Fibroblast of skin of abdomen (primary cell): ENCODE measurements around the gene NDUFV1.

Experiments
- DNase-seq: peaks from one replicate; pipeline ENCODE4 v3.0.0-alpha.2; 2013

The NDUFV1 gene

DNA sequence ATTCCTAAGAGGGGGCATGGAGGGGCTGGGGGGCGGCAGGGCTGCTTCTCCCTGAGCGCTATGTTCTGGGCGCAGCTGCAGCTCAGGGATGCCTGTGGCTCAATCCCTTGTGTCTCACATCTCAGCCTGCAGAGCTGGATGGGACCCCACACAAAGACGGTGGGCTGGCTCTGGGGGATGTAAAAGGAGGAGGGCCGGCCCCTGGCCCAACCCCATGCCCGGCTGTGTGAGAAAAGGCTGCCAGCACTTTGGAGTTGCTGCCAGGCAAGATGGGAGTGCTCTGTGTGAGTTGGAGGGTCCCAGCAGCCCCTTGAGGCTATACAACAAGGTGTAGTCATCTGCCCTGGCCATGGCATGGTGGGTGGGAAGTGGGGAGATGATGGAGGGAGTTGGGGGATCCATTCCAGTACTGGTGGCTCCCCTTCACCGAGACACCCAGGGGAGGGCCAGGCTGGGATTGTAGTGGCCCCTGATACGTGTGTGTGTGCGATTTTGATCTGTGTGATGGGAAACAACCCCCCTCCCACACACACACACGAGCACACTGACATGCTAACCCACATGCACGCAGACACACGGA is 34.1 kb downstream of the NDUFV1 start:
- no peak for DNase-seq

DNA sequence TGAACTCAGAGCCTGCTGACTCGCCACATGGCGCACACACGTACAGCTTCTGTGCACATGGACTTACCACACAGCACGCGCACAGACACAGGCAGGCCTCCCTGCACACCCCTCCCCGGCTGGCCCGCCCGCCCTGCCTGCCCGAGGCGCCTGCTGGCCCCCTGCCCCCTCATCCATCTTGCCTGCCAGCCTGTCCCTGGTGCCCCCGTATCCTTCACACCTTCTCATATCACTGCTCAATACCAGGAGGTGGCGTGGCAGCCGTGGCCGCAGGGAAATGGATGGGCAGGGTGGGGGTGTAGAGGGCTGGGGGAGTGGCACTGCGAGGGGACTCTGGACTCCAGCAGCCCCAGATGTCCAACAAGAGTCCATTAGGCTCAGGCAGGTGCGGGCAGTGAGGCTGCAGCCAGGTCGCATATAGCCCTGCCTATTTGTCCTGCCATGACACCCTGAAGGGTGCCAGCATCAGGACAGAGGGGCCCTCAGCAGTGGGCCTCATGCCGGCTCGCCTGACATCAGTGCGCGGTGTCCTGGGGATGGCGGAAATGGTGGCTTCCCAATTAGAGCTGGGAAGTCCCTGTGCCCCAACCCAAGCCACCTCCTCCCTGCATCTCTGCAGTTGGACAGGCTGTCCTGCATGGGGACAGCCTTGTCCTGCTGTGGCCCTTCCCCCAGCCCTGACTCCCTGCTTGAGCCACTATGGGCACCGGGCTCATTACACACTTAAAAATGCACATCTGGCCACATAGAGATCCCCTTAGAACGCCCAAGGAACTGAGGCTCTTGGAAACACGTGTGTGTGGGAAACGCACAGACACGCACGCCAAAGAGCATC is 34.8 kb downstream of the NDUFV1 start:
- DNase-seq = no peak

DNA sequence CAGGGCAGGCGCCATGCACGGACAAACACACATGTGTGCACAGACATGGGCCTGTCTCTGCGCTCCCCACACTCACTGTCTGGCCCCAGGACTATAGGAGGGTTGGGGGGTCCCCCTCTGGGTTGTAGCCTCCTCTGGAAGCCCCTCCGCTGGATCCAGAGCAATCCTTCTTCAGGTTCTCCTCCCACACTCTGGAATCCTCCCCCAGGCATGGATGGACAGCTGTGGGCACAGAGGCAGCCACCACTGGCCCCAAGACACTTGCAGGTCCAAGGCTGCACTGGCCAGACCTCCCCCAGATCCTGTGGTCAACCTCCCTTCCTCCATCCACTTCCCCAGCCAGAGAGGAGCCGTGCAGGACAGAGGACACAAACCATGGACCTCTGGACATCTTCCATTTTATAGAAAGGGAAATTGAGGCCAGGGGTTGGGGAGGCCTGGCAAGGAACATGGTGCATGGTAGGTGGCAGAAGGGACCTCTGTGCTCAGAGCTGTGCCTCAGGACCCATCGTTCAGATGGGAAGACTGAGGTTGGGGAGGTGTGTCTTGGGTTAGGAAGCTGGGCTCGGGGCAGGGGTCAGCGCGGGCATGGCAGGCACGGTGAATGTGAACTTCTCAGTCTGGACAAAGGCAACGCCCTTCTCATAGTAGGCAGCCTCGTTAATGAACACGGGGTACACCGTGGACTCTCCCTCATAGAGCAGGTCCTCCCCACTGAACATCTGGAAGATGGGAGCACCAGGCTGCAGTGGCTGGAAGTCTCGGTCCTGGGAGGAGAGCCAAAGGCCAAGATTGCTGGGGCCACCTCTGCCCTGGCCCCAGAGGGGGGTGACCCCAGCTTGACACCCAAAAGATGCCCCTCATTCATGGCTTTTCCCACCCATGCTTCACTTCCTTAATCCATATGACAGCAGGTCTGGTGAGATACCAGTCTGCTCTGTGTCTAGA is 35.7 kb downstream of the NDUFV1 start:
- no peak for DNase-seq

DNA sequence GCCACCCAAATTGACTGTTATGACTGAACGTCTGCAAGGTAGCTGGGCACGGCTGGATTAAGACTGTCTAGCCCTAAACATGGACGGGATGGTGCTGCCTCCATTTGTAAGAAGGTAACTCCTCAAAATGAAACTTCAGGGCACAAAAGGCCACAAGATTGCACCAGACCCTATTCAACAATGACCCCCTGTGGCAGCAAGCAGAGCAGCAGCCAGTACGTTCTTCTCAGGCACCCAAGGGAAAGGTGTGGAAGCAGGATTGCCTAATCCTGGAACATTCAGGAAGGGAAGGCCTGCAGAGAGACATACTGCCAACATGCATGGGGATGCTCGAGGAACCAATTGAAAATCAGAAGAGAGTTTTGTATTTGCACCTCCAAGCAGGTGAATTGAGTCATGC is 37.3 kb downstream of the NDUFV1 start:
- DNase-seq = no peak

DNA sequence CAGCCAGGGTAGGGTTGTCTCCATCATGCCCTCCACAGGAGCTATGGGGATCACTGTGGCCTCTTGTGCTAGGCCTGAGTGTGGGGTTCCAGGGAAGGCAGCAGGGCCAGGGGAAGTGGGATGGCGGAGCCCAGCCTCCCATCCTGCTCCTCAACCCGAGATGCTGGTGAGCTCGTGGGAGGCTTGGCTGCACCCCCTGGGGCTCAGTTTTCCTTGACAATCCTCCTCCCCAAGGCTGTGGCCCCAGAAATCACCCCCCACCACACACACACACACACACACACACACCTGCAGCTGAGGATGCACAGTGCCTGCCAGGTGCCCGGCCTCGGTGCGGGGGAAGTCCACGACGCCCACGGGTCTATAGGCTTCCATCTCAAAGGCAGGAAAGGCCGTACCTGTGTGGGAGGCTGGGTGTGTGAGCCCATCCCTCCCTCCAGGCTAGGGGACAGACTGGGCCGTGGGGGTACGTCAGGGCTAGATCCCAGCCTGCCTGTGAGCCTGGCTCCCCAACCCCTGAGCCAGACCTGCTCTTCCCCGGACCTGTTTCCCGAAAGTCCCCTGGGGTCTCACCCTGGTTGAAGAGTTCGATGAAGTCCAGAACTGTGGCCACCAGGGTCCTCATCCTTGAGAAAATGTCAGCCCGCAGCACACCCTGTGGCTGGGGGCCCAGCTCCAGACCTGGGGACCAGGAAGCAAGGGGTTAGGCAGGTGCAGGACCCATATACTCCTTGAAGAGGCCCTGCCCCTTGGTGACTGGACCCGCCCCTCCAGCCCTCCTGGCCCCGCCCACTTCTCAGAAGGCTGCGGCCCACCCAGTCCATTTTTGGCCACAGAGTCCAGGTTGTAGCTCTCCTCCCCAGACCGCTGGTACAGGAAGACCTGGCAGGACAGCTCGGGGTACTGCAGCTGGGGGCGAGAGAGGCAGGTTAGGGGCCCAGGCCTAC is 38.0 kb downstream of the NDUFV1 start:
- DNase-seq = no peak

DNA sequence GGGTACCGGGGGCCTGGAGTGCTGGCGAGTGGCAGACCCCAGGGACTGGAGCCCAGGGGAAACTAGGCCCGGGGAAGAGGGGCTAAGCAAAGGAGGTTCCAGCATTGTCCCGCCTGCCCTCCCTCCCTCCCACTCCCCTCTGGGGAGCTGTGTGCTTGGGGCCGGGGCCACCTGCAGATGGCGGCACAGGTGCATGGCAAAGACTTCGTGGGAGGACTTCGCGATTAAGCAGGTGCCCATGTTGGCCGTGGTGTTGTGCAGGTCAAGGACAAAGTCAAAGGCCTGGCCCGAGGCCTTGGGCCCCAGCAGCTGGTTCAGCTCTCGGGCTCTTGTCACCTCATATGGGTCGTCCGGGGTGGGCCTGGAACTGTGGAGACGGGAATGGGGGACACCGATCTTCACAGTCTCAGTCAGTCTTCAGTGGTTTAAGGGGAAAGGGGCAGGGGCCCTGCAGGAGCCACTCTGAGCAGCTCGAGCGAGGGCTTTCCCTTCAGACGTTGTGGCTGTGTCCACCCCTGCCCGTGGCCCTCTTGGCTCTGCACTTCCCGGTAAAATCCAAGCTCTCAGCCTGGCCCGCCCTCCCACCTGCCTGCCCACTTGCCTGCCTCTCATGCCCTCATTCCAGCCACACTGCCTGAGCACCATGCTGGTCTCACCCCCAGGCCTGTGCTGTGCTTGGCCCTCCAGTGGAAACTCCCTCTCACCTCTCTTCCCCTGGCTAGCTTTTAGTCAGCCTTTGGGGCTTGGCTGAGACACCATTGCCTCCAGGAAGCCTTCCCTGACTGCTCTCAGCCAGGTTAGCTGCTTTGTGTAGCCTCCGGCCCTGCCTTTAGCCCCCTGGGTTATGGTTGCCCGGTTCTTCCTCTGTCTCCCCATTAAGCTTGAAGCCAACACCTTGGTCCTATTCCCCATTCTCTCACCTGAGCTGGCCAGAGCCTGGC is 39.1 kb downstream of the NDUFV1 start:
- DNase-seq = no peak

DNA sequence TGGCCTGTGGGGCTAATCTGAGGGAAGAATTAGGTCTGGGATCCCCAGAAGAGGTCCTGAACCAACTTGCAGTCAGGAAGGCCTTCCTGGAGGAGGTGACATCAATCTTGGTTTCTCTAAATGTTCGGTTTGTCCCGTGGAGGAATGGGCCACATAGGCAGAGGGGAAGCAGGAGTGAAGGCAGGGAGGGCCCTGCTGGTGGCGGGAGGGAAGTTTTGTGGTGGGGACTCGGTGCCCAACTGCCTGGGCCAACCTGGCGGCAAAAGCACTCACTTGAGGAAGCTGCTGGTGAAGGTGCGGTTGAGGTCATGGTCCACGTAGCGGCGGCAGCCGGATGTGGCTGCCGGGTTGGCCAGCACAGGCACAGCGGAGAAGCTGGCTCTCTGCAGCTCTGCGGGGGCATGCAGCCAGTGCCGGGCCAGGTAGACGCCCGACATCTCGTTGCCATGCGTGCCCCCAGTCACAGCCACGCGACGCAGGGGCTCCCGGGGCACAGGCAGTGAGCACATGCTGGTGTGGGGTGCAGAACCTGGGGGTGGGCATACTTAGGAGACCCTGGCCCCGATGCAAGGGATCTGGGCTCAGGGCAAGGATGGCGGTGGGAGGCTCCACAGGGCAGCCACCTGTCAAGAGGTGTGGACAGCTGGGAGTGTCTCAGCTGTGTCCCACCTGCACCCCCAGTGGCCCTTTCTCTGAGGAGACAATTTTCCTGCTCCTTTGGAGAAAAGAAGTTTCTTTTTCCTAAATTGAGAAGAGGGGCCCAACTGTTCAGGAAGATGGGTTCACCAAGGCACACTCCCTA is 40.0 kb downstream of the NDUFV1 start:
- no peak for DNase-seq

DNA sequence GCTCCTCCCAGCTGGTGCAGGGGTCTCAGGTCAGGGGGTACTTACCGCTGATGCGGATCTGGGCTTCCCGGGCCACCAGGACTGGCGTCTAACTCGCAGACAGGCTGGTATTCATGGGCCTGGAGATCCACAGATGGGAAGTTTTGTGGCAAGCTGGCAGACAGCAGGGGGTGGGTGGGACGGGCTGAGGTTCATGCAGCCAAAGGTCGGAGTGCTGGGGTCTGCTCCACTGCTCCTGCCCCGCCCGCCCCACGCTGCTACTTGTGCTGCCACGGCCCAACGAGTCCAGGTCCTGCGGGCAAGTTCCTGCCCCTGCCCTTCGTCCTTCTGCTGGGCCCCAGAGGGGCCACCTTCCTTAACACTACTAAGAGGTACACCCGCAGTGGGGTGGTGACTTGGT is 40.7 kb downstream of the NDUFV1 start:
- no peak for DNase-seq

DNA sequence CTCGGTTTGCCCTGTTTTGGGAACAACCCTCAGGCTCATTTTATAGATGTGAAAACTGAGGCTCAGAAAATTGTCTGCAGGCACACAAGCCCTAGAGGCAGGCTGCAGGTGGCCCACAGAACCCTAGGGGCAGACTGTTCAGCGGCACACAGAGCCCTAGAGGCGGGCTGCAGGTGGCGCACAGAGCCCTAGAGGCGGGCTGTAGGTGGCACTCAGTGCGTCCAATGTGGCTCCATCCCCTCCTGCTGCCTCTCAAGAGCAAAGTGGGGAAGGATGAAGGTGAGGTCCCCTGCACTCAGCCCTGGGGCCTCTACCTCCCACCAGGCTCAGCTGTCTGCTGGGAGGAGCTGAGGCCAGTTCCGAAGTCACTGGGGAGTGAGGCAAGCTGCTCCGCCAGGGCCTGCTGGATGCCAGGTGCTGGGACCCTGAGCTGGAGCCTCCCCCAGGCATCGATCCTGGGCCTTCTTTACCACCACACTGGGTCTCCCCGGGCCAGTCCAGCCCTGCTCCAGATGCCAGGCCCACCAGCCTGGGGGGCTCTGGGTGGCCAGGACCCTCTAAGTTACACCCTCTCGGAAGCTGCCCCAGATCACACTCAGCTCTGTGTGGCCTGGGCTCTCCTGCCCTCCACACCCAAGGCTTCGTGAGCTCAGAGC is 41.5 kb downstream of the NDUFV1 start:
- no peak for DNase-seq

DNA sequence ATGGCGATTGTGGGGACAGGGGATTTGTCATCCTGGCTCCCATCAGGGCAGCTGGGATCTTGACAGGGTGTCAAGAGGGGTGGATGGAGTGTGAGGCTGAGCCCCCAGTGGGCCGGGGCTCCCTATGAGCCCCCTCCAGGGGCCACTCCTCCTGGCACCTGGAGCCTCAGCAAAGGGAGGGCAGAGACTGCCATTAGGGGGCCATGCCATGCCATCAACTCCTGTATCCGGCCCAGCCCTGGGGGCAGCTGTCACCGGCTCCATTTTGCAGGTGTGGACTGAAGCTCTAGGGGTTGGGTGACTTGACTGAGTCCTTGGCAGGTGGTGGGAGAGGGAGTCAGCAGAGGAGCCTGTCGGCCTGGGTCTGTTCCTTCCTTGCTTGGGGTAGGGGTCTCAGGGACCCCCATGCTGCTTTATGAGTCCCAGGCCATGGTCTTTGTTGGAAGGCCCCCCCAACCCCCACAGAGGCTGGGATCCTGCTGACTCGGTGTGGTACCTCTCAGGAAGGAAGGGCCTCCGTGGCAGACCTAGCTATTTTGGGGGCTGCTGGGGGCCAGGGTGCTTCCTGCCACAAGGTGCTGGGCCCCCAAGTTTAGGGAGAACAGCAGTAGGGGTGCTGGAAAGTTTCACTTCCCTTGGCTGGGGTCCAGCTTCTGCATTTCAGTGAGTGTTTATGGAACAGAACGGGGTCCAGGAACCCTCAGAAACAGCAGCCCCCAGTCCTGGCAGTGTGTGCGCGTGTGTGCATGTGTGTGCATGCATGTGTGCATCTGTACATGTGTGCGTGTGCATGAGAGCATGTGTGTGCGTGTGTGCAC is 42.3 kb downstream of the NDUFV1 start:
- no peak for DNase-seq

DNA sequence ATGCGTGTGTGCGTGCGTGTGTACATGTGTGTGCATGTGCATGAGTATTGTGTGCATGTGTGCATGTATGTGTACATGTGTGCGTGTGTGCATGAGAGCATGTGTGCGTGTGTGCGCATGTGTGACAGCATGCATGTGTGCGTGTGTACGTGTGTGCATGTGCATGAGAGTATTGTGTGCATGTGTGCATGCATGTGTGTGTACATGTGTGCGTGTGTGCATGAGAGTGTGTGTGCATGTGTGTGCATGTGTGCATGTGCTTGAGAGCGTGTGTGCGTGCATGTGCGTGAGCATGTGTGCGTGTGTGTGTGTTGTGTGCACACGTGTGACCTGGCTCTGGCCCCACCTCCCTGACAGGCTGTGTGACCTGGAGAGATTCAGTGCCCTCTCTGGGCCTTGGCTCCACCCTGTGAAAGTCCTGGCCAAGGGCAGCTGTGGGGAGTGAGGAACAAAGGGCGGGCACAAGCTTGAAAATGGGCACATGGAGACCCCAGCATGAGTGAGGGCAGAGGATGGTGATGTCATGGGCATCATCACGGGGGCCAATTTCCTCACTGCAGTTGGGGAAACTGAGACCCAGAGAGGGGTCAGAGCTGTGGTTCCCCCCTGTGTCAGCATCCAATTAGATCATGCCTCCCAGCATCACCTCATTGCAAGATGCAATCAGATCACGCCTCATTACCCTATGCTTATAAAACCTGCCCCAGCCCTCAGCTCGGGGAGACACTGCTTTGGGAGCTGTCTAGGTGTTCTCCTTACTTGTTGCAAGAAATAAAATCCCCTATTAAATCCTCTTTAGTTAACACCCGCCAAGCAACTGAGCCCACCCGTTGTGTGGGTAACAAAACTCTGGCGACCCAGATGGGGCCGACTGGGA is 43.1 kb downstream of the NDUFV1 start:
- DNase-seq = no peak

DNA sequence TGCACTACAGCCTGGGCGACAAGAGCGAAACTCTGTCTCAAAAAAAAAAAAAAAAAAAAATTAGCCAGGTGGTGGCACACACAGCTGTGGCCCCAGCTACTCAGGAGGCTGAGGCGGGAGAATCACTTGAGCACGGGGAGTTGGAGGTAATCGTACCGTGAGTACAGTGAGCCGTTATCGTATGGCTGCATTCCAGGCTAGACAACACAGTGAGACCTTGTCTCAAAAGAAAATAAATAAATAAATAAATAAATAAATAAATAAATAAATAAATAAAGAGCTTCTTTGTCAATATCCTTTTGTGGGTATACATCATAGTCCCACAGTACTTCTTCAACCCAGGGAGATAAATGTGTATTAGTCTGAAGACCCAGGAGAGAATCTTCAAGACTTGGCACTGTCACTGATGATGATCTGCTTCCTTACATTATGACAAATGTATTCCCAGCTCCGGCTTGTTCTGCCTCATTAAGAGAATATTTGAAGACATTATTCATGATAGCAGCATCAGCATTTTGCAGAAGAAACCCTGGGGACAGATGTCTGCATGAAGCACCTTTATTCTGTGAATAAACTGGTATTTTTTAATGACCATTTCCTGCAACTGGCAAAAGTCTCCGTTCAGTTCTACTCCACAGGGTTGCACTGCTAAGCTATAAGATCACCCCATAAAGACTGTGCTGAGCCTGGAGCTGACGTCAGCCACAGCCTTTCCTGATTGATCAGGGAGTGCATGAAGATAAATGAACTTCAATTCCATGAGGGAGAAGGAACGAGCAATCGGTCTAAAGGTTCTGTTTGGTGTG is 45.4 kb downstream of the NDUFV1 start:
- no peak for DNase-seq

DNA sequence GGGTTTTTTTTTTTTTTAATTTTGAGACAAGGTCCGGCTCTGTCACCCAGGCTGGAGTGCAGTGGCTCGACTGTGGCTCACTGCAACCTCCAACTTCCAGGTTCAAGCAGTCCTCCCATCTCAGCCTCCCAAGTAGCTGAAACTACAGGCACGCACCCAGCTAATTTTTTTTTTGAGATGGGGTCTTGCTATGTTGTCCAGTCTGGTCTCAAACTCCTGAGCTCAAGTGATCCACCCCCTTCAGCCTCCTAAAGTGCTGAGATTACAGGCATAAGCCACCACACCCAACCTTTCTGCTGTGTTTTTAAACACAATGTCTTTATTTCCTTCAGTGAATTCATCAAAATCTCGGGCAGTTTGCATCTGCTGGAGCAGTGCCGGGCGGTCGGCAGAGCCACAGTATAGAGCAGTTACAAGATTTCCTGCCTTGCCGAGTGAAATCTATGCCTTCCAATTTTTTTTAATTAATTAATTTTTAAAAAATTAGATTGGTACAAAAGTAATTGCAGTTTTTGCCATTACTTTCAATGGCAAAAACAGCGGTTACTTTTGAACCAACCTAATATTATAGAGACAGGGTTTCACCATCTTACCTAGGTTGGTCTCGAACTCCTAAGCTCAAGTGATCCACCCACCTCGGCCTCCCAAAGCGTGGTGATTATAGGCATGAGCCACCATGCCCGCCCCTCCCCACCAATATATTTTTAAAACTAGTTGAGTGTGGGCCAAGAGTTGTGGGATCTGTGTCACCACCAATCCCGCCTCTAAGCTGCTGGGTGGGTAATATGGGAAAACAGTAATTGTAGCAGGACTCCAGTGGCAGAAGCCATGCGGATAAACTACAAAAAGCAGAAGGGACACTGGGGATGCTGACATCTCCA is 46.5 kb downstream of the NDUFV1 start:
- DNase-seq = no peak

DNA sequence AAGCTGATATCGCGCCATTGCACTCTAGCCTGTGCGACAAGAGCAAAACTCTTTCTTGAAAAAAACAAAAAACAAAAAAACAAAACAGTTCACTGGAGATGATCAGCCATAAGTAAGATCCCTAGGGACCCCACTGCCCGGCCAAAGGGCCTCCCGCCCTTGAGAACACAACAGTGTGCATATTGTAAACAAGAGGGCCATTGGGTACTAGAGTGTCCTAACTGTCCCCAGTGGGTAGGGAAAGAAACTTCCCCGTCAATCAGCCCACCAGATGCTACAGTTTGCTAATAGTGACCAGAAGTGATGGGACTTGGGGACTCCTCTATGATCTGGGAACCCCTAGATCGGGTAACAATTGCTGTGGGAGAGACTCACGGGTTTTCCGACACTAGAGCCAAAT is 47.5 kb downstream of the NDUFV1 start:
- no peak for DNase-seq

DNA sequence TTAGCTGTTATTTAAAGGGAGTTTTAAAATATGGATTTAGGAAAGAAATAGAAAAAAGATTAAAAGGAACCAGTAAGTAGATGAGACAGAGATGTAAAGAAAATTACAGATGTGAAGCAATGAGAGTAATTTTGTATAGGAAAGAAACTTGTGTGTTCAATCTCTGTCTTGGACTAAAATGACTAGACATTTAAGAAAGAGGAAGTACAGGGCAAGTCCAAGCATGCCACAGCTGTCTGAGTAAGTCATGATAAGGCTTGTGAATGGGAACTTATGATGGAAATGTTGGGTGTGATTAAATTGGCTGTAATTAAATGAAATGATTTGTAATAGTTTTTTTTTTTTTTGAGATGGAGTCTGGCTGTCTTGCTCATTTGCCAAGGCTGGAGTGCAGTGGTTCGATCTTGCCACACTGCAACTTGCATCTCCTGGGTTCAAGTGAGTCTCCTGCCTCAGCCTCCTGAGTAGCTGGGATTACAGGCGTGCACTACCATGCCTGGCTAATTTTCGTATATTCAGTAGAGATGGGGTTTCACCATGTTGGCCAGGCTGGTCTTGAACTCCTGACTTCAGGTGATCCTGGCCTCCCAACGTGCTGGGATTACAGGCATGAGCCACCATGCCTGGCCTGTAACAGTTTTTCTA is 49.7 kb downstream of the NDUFV1 start:
- DNase-seq = no peak
